GM12891 (cell line): Measurements from ENCODE around the gene STK26.
"Not testable (repeated sequence)": the region's sequence is repeated elsewhere in the genome, so short reads cannot be mapped to it uniquely, and the experiment has no call there.

Experiments used
- POLR2A ChIP-seq: IDR thresholded peaks from 2 replicates; pipeline ENCODE4 v1.6.1; 2011; ENCODE audit warnings: low read depth, low read length, control low read depth
- SPI1 ChIP-seq: IDR thresholded peaks from 2 replicates; pipeline ENCODE4 v1.6.1; 2011; ENCODE audit warnings: low read depth, low read length, control low read depth

DNA sequence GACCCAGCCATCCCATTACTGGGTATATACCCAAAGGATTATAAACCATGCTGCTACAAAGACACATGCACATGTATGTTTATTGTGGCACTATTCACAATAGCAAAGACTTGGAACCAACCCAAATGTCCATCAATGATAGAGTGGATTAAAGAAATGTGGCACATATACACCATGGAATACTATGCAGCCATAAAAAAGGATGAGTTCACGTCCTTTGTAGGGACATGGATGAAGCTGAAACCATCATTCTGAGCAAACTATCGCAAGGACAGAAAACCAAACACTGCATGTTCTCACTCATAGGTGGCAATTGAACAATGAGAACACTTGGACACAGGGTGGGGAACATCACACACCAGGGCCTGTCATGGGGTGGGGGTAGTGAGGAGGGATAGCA lies 12.9 kb upstream of the STK26 start:
- TF ChIP-seq POLR2A, SPI1: not testable (repeated sequence)
